Activated T-cell treated with anti-CD3 and anti-CD28 coated beads for 48 hours (primary cell): ENCODE data around the gene KXD1.
"Not testable (repeated sequence)": the region's sequence is repeated elsewhere in the genome, so short reads cannot be mapped to it uniquely, and the experiment has no call there.

ENCODE experiments used
- DNase-seq: peaks from one replicate; pipeline ENCODE4 v3.0.0-alpha.2; 2020; ENCODE audit warnings: low read depth

KXD1 gene

DNA sequence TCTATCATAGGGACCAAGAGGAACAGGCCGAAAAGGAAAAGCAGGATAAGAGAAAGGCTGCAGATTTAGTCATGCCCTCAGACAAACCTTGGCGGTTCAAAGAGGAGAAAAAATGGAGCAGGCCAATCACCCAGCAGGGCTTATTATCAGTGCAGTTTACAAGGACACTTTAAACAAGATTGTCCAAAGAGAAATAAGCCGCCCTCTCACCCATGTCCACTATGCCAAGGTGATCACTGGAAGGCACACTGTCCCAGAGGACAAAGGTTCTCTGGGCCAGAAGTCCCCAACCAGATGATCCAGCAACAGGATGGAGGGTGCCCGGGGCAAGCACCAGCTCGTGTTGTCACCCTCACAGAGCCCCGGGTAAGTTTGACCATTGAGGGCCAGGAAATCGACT lies 22.6 kb downstream of the KXD1 start:
- DNase-seq, result no peak

DNA sequence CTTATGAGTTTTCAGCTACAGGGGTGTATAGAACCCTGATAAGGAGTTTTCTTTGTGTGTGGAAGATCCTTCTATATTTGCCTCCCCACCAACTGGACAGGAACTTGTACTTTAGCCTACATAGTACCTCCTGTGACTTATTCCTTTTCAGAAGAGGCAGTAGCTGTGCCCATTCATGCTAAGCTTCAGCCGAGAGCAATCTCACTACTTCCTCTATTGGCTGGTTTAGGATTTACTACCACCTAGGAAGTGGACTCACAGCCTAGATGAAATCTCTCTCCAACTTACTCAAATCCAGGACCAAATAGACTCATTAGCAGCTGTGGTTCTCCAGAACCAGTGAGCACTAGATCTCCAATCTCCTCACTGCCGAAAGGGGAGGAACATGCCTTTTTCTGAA lies 28.6 kb downstream of the KXD1 start:
- no peak for DNase-seq

DNA sequence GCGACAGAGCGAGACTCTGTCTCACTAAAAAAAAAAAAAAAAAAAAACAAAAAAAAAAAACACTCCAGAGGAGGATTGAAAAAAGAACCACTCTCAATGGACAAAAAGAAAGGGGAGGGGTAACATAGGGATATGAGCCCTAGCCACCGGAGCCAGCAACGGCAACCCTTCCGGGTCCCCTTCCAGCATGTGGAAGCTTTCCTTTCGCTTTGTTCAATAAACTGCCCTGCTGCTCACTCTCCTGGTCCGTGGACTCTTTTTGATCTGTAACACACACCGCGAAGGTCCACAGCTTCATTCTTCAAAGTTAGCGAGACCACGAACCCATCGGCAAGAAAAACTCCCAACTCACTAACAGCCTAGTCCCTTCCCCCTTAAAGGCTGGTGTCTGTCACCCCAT lies 29.9 kb downstream of the KXD1 start:
- no peak for DNase-seq

DNA sequence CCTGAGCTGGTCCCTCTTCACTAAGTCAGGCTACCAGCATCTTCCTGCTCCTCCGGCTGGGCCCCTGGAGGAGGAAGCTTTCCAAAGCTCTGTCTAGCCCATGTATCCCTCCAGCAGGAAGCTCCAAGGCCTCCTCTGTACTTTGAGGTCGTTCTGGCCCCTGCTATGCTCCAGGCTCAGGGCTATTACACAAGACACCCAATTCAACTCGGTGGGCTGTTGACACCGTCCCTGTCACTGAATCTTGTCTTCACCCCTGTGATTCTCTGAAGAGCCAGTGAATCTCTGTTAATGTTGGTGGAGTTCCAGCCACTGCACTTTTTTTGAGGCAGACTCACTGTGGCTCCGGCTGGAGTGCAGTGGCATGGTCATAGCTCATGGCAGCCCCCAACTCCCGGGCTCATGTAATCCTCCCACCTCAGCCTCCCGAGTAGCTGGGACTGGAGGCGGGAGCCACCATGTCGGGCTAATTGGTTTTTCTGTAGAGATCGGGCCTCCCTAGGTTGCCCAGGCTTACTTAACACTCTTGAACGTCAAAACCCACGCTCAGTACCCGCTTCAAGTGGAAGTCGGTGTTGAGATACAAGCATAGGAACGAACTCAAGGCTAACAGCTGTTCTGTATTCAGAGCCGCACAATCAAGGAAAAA lies 30.4 kb downstream of the KXD1 start:
- no peak for DNase-seq

DNA sequence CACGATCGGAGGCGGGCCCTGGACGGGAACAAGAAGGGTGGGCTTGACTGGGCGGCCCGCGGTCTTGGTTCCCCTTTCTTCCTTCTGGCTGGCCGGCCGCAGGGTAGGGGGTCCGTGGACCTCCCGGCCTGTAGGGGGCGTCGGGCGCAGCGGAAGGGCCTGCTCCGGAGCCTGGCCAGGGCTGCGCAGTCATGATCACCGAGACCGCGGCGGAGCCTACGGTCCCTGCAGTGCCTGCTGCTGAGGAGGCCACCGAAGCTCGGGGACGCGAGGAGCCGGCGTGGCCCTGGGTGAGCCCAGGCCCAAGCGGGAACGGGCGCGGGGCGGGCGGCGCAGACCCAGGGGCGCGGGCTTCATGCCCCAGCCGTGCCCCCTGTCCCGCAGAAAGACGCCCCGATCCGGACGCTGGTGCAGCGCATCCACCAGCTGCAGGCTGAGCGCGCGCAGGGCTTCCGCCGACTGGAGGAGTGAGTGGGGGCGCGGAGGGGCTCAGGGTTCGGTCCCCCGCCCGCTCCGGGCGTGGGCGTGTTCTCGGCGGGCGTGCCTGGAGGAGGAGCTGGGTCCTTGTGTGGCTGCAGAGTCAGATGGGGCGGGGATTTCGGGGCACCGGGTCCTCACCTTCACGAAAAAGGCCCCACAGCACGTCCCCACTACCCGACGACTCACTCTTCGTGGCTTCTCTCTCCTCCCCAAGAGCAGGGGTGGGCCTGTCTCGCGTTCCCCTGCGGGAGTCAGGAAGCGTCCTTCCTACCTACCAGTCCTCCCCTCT lies 31.1 kb downstream of the KXD1 start, which contains the start of gene REX1BD:
Gene REX1BD, plus strand, starts transcription at position 188 of the 769 bp plus-strand sequence. Its CDS starts 4 bp downstream, at position 192.
- DNase-seq, result peak; percentile 84

DNA sequence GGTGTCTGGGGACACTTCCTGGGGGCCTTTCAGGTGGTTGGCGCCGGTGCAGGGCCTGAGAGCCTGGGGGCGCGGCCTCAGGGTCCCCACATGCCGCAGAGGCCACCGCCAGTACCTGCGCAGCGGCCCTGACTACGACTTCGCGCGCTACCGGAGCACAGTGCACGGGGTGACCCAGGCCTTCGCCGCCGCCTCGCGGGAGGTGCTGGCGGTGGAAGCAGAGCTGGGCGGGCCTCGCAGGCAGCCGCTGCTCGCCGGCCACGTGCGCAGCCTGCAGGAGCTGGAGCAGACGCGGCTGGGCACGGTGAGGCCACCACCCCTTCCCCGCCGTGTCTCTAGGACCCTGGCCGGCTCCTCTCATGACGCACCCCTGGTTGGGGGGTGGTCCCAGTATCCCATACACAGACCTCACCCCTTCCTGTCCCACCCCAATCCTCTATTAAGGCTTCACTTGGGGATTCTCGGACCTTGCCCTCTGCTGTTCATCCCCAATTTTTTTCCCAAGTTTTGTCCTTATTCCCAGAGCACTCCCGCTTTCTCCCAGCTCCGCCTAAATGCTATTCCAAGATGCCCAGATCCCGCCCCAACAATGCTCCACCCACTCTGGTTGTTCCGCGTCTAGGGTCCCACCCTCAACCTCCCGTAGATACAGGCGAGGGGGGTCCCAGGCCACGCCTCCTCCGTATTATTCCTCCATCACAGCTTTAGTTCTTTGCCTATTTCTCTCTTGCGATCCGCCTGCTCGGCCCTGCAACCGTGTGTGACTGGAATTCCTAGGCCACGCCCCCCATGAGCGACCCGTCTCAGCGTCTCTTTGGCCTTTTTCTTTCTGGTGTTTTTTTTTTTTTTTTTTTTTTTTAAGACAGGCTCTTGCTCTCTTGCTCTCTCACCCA lies 32.0 kb downstream of the KXD1 start:
- peak; percentile 70 for DNase-seq

DNA sequence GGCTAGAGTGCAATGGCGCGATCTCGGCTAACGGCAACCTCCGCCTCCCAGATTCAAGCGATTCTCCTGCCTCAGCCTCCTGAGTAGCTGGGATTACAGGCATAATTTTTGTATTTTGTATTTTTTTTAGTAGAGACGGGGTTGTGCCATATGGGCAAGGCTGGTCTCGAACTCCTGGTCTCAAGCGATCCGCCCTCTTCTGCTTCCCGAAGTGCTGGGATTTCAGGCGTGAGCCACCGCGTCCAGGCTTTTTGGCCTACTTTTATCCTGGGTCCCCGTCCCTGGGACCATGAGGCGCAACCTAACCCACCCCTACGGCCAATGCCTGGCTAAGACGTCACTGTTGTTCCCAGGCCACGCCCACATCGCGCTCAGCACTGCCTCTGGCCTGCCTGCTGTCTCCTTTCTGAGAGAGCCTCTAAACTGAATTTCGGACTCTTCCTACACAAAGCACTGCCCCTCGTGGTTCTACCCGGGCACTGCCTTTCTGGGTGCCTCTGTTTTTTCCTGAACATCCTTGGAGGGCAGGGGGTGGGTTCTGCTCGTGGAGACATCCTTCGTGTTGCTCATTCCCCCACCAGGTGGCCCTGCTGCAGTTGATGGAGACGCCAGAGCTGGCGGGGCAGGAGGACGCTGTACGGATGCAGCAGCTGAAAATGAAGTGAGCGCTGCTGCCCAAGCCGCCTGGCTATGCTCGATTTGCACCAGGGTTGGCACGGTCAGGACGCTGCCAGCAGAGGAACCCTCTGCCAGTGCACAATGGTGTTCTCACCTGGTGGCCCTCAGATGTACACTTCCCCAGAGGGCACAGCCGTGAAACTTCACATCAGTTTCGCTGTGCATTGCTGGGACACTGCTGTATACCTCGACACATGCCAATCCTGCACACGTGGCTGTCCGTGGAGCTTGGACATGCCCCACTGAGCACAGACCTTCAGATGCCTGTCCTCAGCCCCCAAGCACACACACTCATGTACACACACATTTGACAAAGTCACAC lies 32.9 kb downstream of the KXD1 start:
- no peak for DNase-seq

DNA sequence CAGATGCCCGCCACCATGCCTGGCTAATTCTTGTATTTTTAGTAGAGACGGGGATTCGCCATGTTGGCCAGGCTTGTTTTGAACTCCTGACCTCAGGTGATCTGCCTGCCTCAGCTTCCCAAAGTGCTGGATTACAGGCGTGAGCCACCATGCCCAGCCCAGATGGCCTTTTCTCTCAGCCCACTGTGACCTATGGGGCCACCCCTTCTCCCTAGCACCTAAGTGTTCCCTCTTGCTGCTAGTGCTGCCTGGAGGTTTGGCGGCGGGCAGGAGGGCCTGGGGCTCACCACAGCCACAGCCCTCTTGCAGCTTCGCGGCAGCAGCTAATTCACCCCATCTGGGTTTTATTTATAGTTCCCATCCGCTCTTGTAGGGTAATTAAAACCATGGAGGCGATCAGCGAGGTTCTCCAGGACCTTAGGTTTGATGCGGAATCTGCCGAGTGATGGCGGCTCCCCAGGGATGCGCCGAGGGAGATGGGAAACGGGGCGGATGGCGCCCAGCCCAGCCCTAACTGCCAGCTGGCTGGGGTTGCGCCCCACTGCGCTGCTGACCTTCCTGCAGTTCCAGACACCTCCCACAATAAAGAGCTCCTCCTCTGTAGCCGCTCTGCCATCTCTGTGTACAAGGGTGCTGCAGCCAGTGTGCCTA lies 34.2 kb downstream of the KXD1 start:
- DNase-seq, result no peak

DNA sequence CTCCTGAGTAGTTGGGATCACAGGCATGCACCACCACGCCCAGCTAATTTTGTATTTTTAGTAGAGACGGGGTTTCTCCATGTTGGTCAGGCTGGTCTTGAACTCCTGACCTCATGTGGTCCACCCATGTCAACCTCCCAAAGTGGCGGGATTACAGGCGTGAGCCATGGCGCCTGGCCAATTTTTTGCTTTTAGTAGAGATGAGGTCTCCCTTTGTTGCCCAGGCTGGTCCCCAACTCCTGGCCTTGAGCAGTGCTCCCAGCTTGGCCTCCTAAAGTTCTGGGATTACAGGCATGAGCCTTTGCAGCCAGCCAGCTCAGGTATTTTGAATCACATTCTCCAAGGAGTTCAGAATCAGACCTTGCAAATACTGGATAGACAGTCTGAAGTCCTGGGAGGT lies 35.1 kb downstream of the KXD1 start:
- not testable (repeated sequence) for DNase-seq

DNA sequence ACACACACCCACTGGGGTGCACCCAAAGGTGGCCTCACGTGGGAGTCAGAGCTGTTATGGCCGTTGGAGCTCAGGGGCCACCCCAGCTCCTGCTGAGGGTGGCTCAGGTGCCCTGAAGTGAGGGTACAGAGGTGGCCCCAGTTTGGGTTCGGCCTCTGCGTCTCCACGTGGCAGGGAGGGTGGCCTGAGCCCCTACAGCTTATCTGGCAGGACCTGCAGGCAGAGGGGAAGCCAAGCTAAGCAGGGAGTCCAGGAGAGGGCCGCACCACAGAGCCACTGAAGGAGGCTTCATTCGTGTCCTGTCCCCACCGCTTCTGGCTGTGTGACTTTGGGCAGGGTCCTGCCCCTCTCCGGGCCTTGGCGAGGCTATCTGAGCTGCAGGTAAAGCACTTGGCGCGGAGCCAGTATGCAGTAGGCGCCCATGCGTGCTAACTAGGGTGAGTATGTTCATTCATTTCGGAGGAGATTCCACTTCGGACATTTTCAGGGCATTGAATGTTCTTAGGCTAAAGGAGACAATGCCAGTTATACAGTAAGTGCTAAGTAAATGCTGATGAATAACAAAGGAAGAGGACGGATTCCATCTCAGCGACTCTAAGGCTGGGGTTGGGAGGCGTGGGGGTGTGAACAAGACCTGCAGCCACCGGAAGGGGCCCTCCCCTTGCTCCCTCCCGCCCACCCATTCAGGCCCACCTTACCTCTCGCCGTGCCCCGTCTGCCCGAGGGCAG lies 35.9 kb downstream of the KXD1 start:
- no peak for DNase-seq

DNA sequence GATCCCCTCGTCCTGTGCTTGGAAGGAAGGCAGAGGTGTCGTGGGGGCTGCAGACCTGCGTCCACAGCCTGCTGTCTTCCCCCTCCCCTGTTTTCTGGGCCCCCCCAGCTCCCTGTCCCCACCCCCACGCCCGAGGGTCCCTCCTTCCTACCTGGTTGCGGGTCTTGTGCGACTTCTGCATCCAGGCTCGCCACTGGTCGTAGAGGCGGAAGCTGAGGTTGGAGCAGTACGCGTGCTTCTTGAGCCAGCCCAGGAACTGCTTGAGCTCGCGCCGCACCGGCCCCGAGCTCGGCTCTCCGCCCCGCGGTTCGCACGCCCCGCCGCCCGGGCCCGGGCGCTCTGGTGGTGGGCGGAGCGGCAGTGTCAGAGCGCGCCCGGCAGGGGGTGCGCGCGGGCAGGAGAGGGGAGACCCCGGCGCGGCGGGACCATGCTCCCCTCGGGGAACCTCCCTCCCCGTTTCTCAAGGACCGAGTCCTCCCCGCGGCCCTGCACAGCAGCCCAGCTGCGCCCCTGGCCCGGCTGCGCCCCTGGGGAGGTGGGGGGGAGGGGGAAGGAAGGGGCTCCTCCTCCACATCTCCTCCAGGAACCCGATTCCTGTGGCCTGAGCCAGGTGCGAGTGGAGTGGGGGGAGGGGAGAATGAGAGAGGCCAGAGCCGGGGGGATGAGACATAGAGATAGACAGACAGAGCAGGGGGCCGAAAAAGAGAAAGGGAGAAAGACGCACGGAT lies 36.6 kb downstream of the KXD1 start:
- DNase-seq, result peak; percentile 79

DNA sequence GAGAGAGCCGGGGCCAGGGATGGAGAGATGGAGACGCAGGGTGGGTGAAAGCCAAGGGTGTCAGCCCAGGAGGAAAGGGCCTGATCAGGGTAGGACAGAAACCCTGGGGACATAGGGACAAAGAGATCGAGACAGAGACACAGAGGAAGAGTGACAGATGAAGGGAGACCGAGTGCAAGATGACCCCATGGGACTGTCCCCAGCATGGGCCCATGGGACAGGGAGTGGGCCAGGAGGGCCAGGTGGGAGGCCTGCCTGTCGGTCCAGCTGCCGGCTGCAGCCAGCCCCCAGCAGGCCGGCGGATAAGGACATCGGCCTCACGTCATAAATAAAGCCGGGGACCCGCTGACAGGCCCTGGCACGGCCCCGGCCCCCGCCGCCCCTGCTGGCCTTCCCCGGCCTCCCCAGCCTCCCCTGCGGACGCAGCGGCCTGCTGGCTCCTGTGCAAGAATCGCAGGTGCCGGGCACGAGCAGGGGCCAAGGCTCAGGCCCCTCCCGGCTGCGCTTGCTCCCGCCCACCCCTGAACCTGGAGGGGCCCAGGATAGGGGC lies 37.2 kb downstream of the KXD1 start:
- no peak for DNase-seq

DNA sequence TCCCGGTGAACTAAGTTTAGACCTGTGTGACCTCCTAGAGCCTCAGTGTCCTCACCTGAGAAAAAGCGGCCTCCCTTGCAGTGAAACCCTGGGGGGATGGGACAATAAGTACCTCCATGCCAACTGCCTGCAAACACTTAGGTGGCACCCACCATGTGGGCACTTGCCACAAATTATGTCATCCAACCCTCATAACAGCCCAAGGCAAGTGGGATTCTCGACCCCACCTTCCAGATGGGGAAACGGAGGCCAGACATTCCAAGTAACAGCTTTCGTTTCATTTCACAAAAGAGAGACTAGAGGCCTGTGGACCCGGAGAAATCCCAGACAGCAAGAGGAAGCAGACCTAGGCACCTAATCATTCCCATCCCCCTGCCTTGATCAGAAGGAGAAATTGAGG lies 37.8 kb downstream of the KXD1 start:
- DNase-seq, result no peak

DNA sequence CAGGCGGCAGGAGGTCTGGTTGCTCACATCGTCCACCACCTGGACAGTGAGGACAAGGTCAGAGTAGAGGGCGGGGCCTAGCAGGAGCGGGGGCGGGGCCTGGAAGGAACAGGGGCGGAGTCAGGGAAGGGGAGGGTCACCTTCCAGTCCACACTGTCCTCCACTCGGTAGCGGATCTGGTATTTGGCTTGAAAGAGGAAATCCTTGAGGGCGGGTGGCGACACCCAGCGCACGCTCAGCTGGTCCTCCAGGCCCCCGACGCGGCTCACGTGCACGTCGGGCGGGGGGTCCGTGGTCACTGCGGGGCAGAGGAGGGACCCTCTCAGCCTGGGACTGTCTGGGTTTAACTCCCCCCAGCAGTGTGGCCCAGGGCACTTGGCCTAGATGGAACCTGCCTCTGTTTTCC lies 39.1 kb downstream of the KXD1 start:
- DNase-seq, result no peak

DNA sequence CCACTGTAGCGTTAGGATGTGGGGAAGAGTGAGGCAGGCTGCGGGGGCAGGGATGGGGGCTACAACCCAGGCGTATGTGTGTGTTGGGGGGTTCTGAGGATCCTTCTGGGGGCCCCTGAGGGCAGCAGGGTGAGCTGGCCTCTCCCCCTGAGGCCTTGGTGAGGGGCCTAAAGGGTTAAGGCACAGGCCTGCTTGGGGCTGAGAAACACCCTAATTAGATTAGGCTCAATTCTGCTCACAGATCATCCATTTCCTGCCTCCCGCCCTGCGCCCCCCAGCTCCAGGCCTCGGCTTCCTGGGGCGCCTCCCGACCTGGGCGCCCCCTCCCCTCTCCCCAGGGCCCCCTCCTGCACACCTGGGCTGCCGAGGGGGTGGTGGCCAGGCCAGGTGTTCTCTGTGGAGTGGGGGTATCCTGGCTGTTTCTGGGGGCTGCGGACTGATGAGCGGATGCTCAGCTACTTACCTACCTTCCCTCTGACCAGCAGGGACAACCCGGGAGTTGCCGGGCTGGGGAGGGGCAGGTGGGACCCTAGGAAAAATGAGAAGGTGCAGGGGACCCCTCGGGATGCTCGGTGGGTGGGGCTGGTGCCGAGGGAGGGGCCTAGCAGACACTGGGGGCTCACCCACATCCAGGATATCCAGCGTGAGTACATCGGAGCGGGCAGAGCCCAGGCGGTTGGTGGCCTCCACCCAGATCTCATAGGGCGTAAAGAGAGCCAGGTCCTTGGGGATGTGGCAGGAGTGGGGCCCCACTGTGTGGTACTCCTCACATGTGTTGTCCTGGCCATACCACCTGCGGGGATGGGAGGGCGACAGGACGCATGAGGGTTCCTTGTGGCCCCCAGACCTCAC lies 40.4 kb downstream of the KXD1 start:
- no peak for DNase-seq

DNA sequence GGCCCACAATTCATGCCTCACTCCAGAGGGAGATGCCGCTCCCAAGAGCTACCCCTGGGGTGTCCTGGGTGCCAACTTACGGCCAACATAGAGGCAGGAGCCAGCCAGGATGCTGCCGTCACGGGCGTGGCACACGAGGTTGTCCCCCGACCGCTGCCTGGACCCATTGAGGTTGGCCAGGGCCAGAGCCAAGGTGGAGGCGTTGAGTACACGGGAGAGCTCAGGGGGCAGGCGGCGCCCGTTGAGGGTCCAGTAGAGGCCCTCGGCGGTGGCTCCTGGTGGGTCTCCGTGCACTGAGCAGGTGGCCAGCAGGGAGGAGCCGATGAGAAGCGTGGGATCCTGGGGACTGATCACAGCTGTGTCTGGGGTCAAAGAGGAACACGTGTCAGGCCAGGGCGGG lies 41.8 kb downstream of the KXD1 start:
- DNase-seq, result no peak

DNA sequence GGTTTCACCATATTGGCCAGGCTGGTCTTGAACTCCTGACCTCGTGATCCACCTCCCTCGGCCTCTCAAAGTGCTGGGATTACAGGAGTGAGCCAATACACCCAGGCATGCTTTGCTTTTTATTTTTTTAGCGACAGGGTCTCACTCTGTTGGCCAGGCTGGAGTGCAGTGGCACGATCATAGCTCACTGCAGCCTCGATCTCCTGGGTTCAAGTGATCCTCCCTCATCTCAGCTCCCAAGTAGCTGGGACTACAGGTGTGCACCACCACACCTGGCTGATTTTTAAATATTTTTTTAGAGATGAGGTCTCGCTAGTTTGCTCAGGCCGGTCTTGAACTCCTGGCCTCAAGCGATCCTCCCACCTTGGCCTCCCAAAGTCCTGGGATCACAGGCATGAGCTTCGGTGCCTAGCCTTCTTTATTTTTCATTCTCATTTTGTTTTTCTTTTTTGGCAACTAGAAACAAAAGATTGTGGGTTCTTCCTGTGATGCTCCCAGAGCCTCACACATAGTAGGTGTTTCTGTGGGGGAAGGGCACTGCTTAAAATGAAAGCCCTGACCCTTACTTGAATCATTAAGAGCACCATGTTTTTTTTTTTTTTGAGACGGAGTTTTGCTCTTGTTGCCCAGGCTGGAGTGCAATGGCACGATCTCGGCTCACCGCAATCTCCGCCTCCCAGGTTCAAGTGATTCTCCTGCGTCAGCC lies 43.2 kb downstream of the KXD1 start:
- DNase-seq, result not testable (repeated sequence)

DNA sequence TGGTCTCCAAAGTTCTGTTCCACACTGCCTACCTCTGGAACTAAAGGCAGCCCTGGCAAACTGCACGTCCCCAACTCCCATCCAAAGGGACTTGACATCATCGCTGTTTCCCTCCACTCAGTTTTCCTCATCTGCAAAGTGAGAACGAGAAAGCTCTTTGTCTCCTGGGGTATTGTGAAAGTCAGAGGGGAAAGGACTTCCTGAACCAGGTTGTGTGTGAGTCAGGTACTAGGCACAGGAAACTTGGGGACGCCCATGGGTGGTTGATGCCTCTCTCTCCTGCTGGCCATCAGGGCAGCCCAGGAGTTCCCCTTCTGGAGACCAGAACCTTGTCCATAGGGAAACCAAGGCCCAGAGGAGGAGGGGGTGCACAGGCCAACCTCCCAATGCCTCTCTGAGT lies 44.2 kb downstream of the KXD1 start:
- DNase-seq, result no peak
